ENCODE data around the gene PRSS8.

The PRSS8 gene

GRCh38 chr16:31085873-31086628, 49.5 kb downstream of the PRSS8 start:
- POLR2A ChIA-PET, result interaction anchor here (0.7 to 3.1 kb wide), 5 partner anchors 10 to 494 kb away, joined by 3 to 17 read pairs (median 3); partner anchors contain the start of genes KAT8, ZNF646 and ZNF668
- DNase-seq (ENCODE audit: low read depth, low spot score), result no peak
- TF ChIP-seq CTCF (IDR thresholded peaks at IDR 0.05; ENCODE audit: insufficient read depth, low read length, missing control alignments), result no peak
- H3K4me3 ChIP-seq (ENCODE audit: low read depth, low read length), result no peak overlapping the region
- CTCF ChIA-PET, result interaction anchor here (2.7 kb wide), 1 partner anchor 102 kb away, joined by 8 read pairs; the partner anchor contains the start of gene HSD3B7

- no peak for TF ChIP-seq CTCF (IDR thresholded peaks at IDR 0.05; ENCODE audit: insufficient read depth, low read length, missing control alignments)
- ChIA-PET POLR2A (interaction anchor here (0.7 to 3.1 kb wide), 3 partner anchors 10 to 32 kb away, joined by 3 to 17 read pairs (median 4); partner anchors contain the start of genes KAT8, ZNF646 and ZNF668), CTCF (interaction anchor here (1.2 to 2.7 kb wide), 3 partner anchors 10 to 101 kb away, joined by 3 to 8 read pairs (median 7); partner anchors contain the start of genes HSD3B7 and VKORC1)
Measured at GRCh38 chr16:31085411-31085810, 50.1 kb downstream of the PRSS8 start.

GRCh38 chr16:31084584-31085302, 50.8 kb downstream of the PRSS8 start:
- DNase-seq (ENCODE audit: low read depth, low spot score), result no peak
- CTCF ChIA-PET, result interaction anchor here (1.2 to 2.7 kb wide), 5 partner anchors 10 to 131 kb away, joined by 3 to 8 read pairs (median 6); partner anchors contain the start of genes HSD3B7 and VKORC1
- H3K4me3 ChIP-seq (ENCODE audit: low read depth, low read length), result no peak overlapping the region
- TF ChIP-seq CTCF (IDR thresholded peaks at IDR 0.05; ENCODE audit: insufficient read depth, low read length, missing control alignments), result no peak
- POLR2A ChIA-PET, result interaction anchor here (0.6 to 3.1 kb wide), 3 partner anchors 11 to 839 kb away, joined by 3 to 17 read pairs (median 4); partner anchors contain the start of genes KAT8, ZNF646 and ZNF668

More at GRCh38 chr16:31085411-31085810, 50.1 kb downstream of the PRSS8 start:
- no peak for DNase-seq (ENCODE audit: low read depth, low spot score)
- no peak overlapping the region for H3K4me3 ChIP-seq (ENCODE audit: low read depth, low read length)

- CTCF ChIA-PET, result interaction anchor here (1.2 to 2.7 kb wide), 4 partner anchors 11 to 130 kb away, joined by 5 to 8 read pairs (median 6); partner anchors contain the start of genes HSD3B7 and VKORC1
- DNase-seq (ENCODE audit: low read depth, low spot score), result no peak
- POLR2A ChIA-PET, result interaction anchor here (0.6 to 3.1 kb wide), 2 partner anchors 10 to 839 kb away, joined by 3 to 17 read pairs; partner anchors contain the start of genes ZNF646 and ZNF668
- H3K4me3 ChIP-seq (ENCODE audit: low read depth, low read length), result no peak overlapping the region
- TF ChIP-seq CTCF (IDR thresholded peaks at IDR 0.05; ENCODE audit: insufficient read depth, low read length, missing control alignments), result no peak
Measured at GRCh38 chr16:31083981-31084380, 51.5 kb downstream of the PRSS8 start.

- POLR2A ChIA-PET, result no interaction called here
- H3K4me3 ChIP-seq (ENCODE audit: low read depth, low read length), result no peak overlapping the region
- CTCF ChIA-PET, result interaction anchor here (1.4 to 2.7 kb wide), 3 partner anchors 11 to 99 kb away, joined by 6 to 8 read pairs (median 7); partner anchors contain the start of genes HSD3B7 and VKORC1
- no peak for DNase-seq (ENCODE audit: low read depth, low spot score)
- TF ChIP-seq CTCF (IDR thresholded peaks at IDR 0.05; ENCODE audit: insufficient read depth, low read length, missing control alignments), result no peak
Measured at GRCh38 chr16:31083556-31083955, 52.0 kb downstream of the PRSS8 start.

All from AG04449 (cell line).